ENCODE data around the gene ARHGAP6.
"Not testable (repeated sequence)": the region's sequence is repeated elsewhere in the genome, so short reads cannot be mapped to it uniquely, and the experiment has no call there.

Gene ARHGAP6

GRCh38 chrX:11580789-11581188 lies 84.9 kb downstream of the ARHGAP6 start:
- Histone ChIP-seq H3K9me3 (peaks cover 4% of the 10 kb centered on the region; the same call in 1 of the 2 replicates), H3K9ac (no peak overlapping the region), H3K27ac (no peak overlapping the region), H3K4me3 (no peak overlapping the region), H3K36me3 (no peaks in the 10 kb centered on the region), H3K27me3 (peaks cover 76% of the 10 kb centered on the region), H3K4me2 (no peak overlapping the region), H3K4me1 (peaks cover 16% of the 10 kb centered on the region), H4K20me1 (no peaks in the 10 kb centered on the region)
- TF ChIP-seq Cebpa-rat (IDR thresholded peaks at IDR 0.05): no peak

- peaks cover 77% of the 10 kb centered on the region for H3K27me3 ChIP-seq
- peaks cover 16% of the 10 kb centered on the region for H3K4me1 ChIP-seq
- H3K36me3 ChIP-seq: no peaks in the 10 kb centered on the region
- H3K9ac ChIP-seq: no peak overlapping the region
- peak overlapping the region; percentile 31 for H3K4me2 ChIP-seq
- no peak overlapping the region for H3K4me3 ChIP-seq
- H3K9me3 ChIP-seq: peaks cover 4% of the 10 kb centered on the region; the same call in 1 of the 2 replicates
- H3K27ac ChIP-seq: no peak overlapping the region
- H4K20me1 ChIP-seq: no peaks in the 10 kb centered on the region; the same call in 1 of the 2 replicates
- TF ChIP-seq Cebpa-rat (IDR thresholded peaks at IDR 0.05): no peak
These were observed 85.8 kb downstream of the ARHGAP6 start for GRCh38 chrX:11579636-11580600.

GRCh38 chrX:11578301-11578700 lies 87.4 kb downstream of the ARHGAP6 start:
- not testable (repeated sequence) for H3K4me2 ChIP-seq, H3K9me3 ChIP-seq, H3K9ac ChIP-seq, H3K27ac ChIP-seq, H3K36me3 ChIP-seq, H3K4me3 ChIP-seq, H4K20me1 ChIP-seq
- Histone ChIP-seq H3K27me3 (peaks cover 66% of the 10 kb centered on the region), H3K4me1 (peaks cover 16% of the 10 kb centered on the region)

GRCh38 chrX:11577603-11578002 lies 88.1 kb downstream of the ARHGAP6 start:
- Histone ChIP-seq H4K20me1 (no peaks in the 10 kb centered on the region; the same call in 1 of the 2 replicates), H3K4me1 (peaks cover 16% of the 10 kb centered on the region), H3K27me3 (peaks cover 61% of the 10 kb centered on the region), H3K4me3 (no peak overlapping the region), H3K27ac (no peak overlapping the region), H3K9ac (no peak overlapping the region), H3K4me2 (no peak overlapping the region), H3K9me3 (peaks cover 4% of the 10 kb centered on the region; the same call in 1 of the 2 replicates), H3K36me3 (no peaks in the 10 kb centered on the region)
- TF ChIP-seq Cebpa-rat (IDR thresholded peaks at IDR 0.05): no peak

- Histone ChIP-seq H4K20me1 (no peaks in the 10 kb centered on the region; the same call in 1 of the 2 replicates), H3K4me2 (no peak overlapping the region), H3K4me3 (no peak overlapping the region), H3K4me1 (peaks cover 9% of the 10 kb centered on the region), H3K9ac (no peak overlapping the region), H3K27me3 (peaks cover 42% of the 10 kb centered on the region), H3K9me3 (peaks cover 4% of the 10 kb centered on the region; the same call in 1 of the 2 replicates), H3K27ac (no peak overlapping the region), H3K36me3 (no peaks in the 10 kb centered on the region)
- no peak for TF ChIP-seq Cebpa-rat (IDR thresholded peaks at IDR 0.05)
These were observed 90.4 kb downstream of the ARHGAP6 start for GRCh38 chrX:11575332-11575731.

- H3K27me3 ChIP-seq: peaks cover 47% of the 10 kb centered on the region
- H3K9ac ChIP-seq: no peak overlapping the region
- H3K9me3 ChIP-seq: no peaks in the 10 kb centered on the region
- no peaks in the 10 kb centered on the region for H3K4me1 ChIP-seq
- TF ChIP-seq Cebpa-rat (IDR thresholded peaks at IDR 0.05): no peak
- H3K4me2 ChIP-seq: no peak overlapping the region
- H3K27ac ChIP-seq: no peak overlapping the region
- no peaks in the 10 kb centered on the region for H3K36me3 ChIP-seq
- no peaks in the 10 kb centered on the region for H4K20me1 ChIP-seq
- H3K4me3 ChIP-seq: no peak overlapping the region
These were observed 98.0 kb downstream of the ARHGAP6 start for GRCh38 chrX:11567528-11568220.

- Histone ChIP-seq H3K27ac (no peak overlapping the region), H4K20me1 (no peaks in the 10 kb centered on the region), H3K36me3 (no peaks in the 10 kb centered on the region), H3K9me3 (no peaks in the 10 kb centered on the region), H3K4me1 (no peaks in the 10 kb centered on the region), H3K9ac (no peak overlapping the region), H3K4me3 (no peak overlapping the region), H3K27me3 (peaks cover 56% of the 10 kb centered on the region), H3K4me2 (no peak overlapping the region)
- TF ChIP-seq Cebpa-rat (IDR thresholded peaks at IDR 0.05): no peak
These were observed 98.9 kb downstream of the ARHGAP6 start for GRCh38 chrX:11566789-11567188.

GRCh38 chrX:11566173-11566572 lies 99.5 kb downstream of the ARHGAP6 start:
- no peak for TF ChIP-seq Cebpa-rat (IDR thresholded peaks at IDR 0.05)
- H3K4me3 ChIP-seq: no peak overlapping the region
- H4K20me1 ChIP-seq: no peaks in the 10 kb centered on the region
- H3K36me3 ChIP-seq: no peaks in the 10 kb centered on the region
- H3K4me2 ChIP-seq: no peak overlapping the region
- no peaks in the 10 kb centered on the region for H3K4me1 ChIP-seq
- H3K27me3 ChIP-seq: peaks cover 59% of the 10 kb centered on the region
- H3K27ac ChIP-seq: no peak overlapping the region
- no peak overlapping the region for H3K9ac ChIP-seq
- H3K9me3 ChIP-seq: no peaks in the 10 kb centered on the region

- TF ChIP-seq Cebpa-rat (IDR thresholded peaks at IDR 0.05): no peak
- no peaks in the 10 kb centered on the region for H3K4me1 ChIP-seq
- H3K27me3 ChIP-seq: peaks cover 67% of the 10 kb centered on the region
- H4K20me1 ChIP-seq: no peaks in the 10 kb centered on the region
- H3K4me2 ChIP-seq: no peak overlapping the region
- H3K27ac ChIP-seq: no peak overlapping the region
- no peaks in the 10 kb centered on the region for H3K36me3 ChIP-seq
- H3K4me3 ChIP-seq: no peak overlapping the region
- no peaks in the 10 kb centered on the region for H3K9me3 ChIP-seq
- no peak overlapping the region for H3K9ac ChIP-seq
These were observed 101.2 kb downstream of the ARHGAP6 start for GRCh38 chrX:11564546-11564945.

- H3K4me2 ChIP-seq: no peak overlapping the region
- TF ChIP-seq Cebpa-rat (IDR thresholded peaks at IDR 0.05): no peak
- H3K27ac ChIP-seq: no peak overlapping the region
- no peaks in the 10 kb centered on the region for H3K4me1 ChIP-seq
- no peak overlapping the region for H3K4me3 ChIP-seq
- peaks cover 66% of the 10 kb centered on the region for H3K27me3 ChIP-seq
- H3K36me3 ChIP-seq: no peaks in the 10 kb centered on the region
- H4K20me1 ChIP-seq: no peaks in the 10 kb centered on the region
- no peaks in the 10 kb centered on the region for H3K9me3 ChIP-seq
- H3K9ac ChIP-seq: no peak overlapping the region
These were observed 103.2 kb downstream of the ARHGAP6 start for GRCh38 chrX:11562570-11562969.

All from BLaER1 (cell line).